Suprapubic skin (tissue), 4 donors: ENCODE measurements around the gene LRCH1. TPM values are rescaled to one million over a fixed set of nuclear protein-coding genes. Genes with fewer than 3 reads are reported as not detected.

Source experiments
- DNase-seq, 2 donors: peaks; one replicate each; pipeline ENCODE4 v3.0.0-alpha.2; 2019; ENCODE audit warnings: low spot score in 2 of 2
- H3K27ac ChIP-seq: fragments of 200-600 bp; sonication (generic); one replicate; pipeline ENCODE4 v1.5.1; 2019
- H3K27me3 ChIP-seq: fragments of 200-600 bp; sonication (generic); one replicate; pipeline ENCODE4 v1.5.1; 2019
- H3K36me3 ChIP-seq: fragments of 200-600 bp; sonication (generic); one replicate; pipeline ENCODE4 v1.5.1; 2019
- H3K4me1 ChIP-seq: fragments of 200-600 bp; sonication (generic); one replicate; pipeline ENCODE4 v1.5.1; 2019
- H3K4me3 ChIP-seq: fragments of 200-600 bp; sonication (generic); one replicate; pipeline ENCODE4 v1.5.1; 2019; ENCODE audit warnings: mild to moderate bottlenecking
- H3K9me3 ChIP-seq: fragments of 200-600 bp; sonication (generic); one replicate; pipeline ENCODE4 v1.5.1; 2019
- CTCF ChIP-seq, 2 donors: fragments of 200-600 bp in 1 of 2; fragments of 450-650 bp in 1 of 2; sonication (generic) in 1 of 2; IDR thresholded peaks; one replicate each; pipeline ENCODE4 v1.5.1; 2016 to 2019; ENCODE audit warnings: antibody characterized with exemption in 2 of 2, mild to moderate bottlenecking in 1 of 2, moderate library complexity in 1 of 2
- EP300 ChIP-seq: sonication (generic); formaldehyde crosslinking; IDR thresholded peaks from one replicate; pipeline ENCODE4 v1.6.1; 2017; ENCODE audit warnings: antibody characterized with exemption
- POLR2A ChIP-seq, 2 donors: fragments of 450-650 bp; IDR thresholded peaks; one replicate each; pipeline ENCODE4 v1.6.1; 2017; ENCODE audit warnings: antibody characterized with exemption in 2 of 2, mild to moderate bottlenecking in 2 of 2, moderate library complexity in 2 of 2
- POLR2AphosphoS5 ChIP-seq, 3 donors: sonication (generic); formaldehyde crosslinking; IDR thresholded peaks; one replicate each; pipeline ENCODE4 v1.6.1; 2017; ENCODE audit warnings: antibody characterized with exemption in 3 of 3
- WGBS: methylation state at CpG from one replicate; pipeline ENCODE4 v1.1.5; 2018; 5-methylcytosine and 5-hydroxymethylcytosine counted together
- total RNA-seq, 4 donors: library from RNA; depleted of rRNA; stranded (reverse); fragments of >200 nt; gene quantifications; one replicate each; pipeline ENCODE4 v1.1.0, GENCODE V29; 2016

The LRCH1 gene
- total RNA-seq, 4 donors from 2014 or later, result 29.1 to 44.7 (median 34.9) TPM

DNA sequence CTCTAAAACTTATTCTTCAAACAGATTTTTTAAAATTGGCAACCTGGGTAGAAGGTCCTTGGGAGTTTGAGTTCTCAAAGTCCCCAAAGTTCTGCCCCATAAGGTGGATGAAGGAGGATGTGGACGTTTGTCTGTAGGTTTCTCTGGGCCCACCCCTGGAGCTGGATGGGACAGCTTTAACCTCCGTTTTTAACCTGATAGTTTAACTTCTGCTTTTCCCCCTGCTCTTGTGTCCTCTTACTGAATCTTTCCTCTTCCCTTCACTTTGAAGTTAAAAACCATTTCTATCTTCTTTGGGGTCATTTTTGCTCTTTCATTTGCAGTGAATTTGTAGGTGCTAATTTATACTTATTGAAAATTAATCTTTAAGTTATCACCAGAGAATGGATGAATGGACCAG is 164.9 kb downstream of the LRCH1 start:
- TF ChIP-seq POLR2A (IDR thresholded peaks at IDR 0.05), result no peak
- TF ChIP-seq EP300, result no peak
- TF ChIP-seq CTCF (IDR thresholded peaks at IDR 0.05), result no peak
- no peak for TF ChIP-seq POLR2AphosphoS5 (IDR thresholded peaks at IDR 0.05)
- Histone ChIP-seq H3K27ac (no peak overlapping the region), H3K4me3 (no peak overlapping the region), H3K4me1 (no peaks in the 10 kb centered on the region), H3K27me3 (no peaks in the 10 kb centered on the region), H3K36me3 (peaks cover 19% of the 10 kb centered on the region), H3K9me3 (no peaks in the 10 kb centered on the region)
- no peak for DNase-seq
- WGBS, result 47% methylated on average over 2 of the region's 2 CpGs

- H3K4me3 ChIP-seq, result no peak overlapping the region
- TF ChIP-seq EP300, result no peak
- no peaks in the 10 kb centered on the region for H3K4me1 ChIP-seq
- 95% methylated on average over 8 of the region's 8 CpGs for WGBS
- no peak overlapping the region for H3K27ac ChIP-seq
- DNase-seq, result no peak
- H3K9me3 ChIP-seq, result no peaks in the 10 kb centered on the region
- H3K27me3 ChIP-seq, result no peaks in the 10 kb centered on the region
- H3K36me3 ChIP-seq, result peaks cover 30% of the 10 kb centered on the region
These were observed 167.2 kb downstream of the LRCH1 start for GRCh38 chr13:46720189-46720588.

- no peak for DNase-seq
These were observed 168.1 kb downstream of the LRCH1 start for GRCh38 chr13:46721054-46721453.

GRCh38 chr13:46726347-46726746 is 173.4 kb downstream of the LRCH1 start:
- WGBS, result 86% methylated on average over 5 of the region's 5 CpGs
- H3K36me3 ChIP-seq, result peaks cover 63% of the 10 kb centered on the region
- no peak for TF ChIP-seq CTCF (IDR thresholded peaks at IDR 0.05)
- TF ChIP-seq EP300, result no peak
- TF ChIP-seq POLR2AphosphoS5 (IDR thresholded peaks at IDR 0.05), result no peak
- TF ChIP-seq POLR2A (IDR thresholded peaks at IDR 0.05), result no peak
- H3K4me3 ChIP-seq, result no peak overlapping the region
- no peaks in the 10 kb centered on the region for H3K4me1 ChIP-seq
- no peaks in the 10 kb centered on the region for H3K27me3 ChIP-seq
- H3K9me3 ChIP-seq, result no peaks in the 10 kb centered on the region
- no peak overlapping the region for H3K27ac ChIP-seq
- DNase-seq, result no peak

More at GRCh38 chr13:46721054-46721453, 168.1 kb downstream of the LRCH1 start:
- no peaks in the 10 kb centered on the region for H3K9me3 ChIP-seq
- H3K36me3 ChIP-seq, result peaks cover 27% of the 10 kb centered on the region
- no peak overlapping the region for H3K27ac ChIP-seq
- no peaks in the 10 kb centered on the region for H3K27me3 ChIP-seq
- TF ChIP-seq CTCF (IDR thresholded peaks at IDR 0.05), result peak; percentile 44 to 45
- no peak for TF ChIP-seq EP300
- no peak for TF ChIP-seq POLR2AphosphoS5 (IDR thresholded peaks at IDR 0.05)
- no peaks in the 10 kb centered on the region for H3K4me1 ChIP-seq
- WGBS, result 15% methylated on average over 4 of the region's 4 CpGs
- H3K4me3 ChIP-seq, result no peak overlapping the region

DNA sequence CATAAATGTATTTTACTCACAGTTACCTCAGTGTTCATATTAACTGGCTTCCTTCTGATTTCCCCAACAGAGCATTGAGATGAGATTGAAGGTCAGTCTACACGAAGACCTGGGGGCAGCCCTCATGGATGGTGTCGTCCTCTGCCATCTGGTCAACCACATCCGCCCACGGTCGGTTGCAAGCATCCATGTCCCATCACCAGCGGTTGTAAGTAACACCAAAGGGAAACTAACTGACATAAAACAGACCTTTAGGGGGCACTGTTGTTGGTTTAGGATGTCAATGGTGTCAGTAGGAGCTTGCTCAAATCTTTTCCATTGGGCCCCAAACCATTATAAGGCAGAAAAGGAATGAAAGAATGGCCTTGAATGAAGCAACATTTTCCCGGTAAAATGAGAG is 175.8 kb downstream of the LRCH1 start:
- H3K4me3 ChIP-seq, result no peak overlapping the region
- H3K4me1 ChIP-seq, result no peaks in the 10 kb centered on the region
- TF ChIP-seq POLR2A (IDR thresholded peaks at IDR 0.05) (no peak), EP300 (no peak), CTCF (IDR thresholded peaks at IDR 0.05) (no peak), POLR2AphosphoS5 (IDR thresholded peaks at IDR 0.05) (no peak)
- no peaks in the 10 kb centered on the region for H3K9me3 ChIP-seq
- no peak for DNase-seq
- WGBS, result 96% methylated on average over 7 of the region's 7 CpGs
- H3K27ac ChIP-seq, result no peak overlapping the region
- H3K27me3 ChIP-seq, result no peaks in the 10 kb centered on the region
- peaks cover 79% of the 10 kb centered on the region for H3K36me3 ChIP-seq

DNA sequence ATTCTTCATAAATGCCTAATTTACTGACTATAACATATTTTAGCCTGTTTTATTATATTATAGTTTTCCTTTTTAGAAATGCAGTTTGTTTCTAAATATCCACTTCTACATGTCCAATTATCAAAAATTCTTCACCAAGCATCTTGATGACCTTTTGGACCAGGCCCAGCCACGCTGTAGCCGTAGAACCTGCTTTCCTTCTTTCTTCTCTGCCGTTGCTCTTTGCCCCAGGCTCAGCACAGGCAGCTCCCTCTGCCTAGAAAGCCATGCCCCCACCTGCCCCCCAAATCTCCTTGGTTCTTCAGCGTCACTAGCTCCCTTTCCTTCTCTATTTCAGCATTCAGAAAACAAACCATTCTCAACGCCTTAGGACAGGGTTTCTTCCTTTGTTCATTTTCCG is 178.6 kb downstream of the LRCH1 start:
- TF ChIP-seq CTCF (IDR thresholded peaks at IDR 0.05) (no peak), POLR2A (IDR thresholded peaks at IDR 0.05) (no peak), POLR2AphosphoS5 (IDR thresholded peaks at IDR 0.05) (no peak)
- DNase-seq, result no peak
- no peaks in the 10 kb centered on the region for H3K27me3 ChIP-seq
- no peaks in the 10 kb centered on the region for H3K9me3 ChIP-seq
- 74% methylated on average over 6 of the region's 6 CpGs for WGBS
- no peaks in the 10 kb centered on the region for H3K4me1 ChIP-seq
- peaks cover 71% of the 10 kb centered on the region for H3K36me3 ChIP-seq
- no peak overlapping the region for H3K27ac ChIP-seq
- no peak overlapping the region for H3K4me3 ChIP-seq
